Measurements from ENCODE around the gene PKIG. TPM values are rescaled to one million over a fixed set of nuclear protein-coding genes. Genes with fewer than 3 reads are reported as not detected.

PKIG gene
- total RNA-seq, 2 experiments from 2014 or later = 31.7 to 46.9 TPM

DNA sequence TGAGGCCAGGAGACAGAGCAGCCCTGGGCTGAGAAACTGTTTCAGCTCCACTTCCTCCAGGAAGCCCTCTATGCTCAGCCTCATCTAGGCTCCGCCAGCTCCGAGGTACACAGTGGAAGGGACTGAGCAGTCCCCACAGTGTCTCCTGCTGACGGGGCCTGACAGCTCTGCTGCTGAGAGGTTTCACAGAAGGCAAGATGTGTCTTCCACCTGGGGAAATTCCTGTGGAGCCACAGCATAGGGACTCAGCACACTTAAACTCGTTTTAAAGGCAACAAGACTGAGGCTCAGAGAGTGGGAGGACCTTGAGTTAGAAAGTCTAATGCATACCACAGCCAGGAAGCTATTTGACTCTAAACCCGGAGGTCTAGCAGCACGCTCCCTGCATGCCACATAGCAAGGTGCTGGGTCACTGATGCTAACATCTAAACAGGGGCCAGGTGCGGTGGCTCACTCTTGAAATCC is 62.3 kb downstream of the PKIG start:
- Histone ChIP-seq H4K20me1 (ENCODE audit: insufficient read depth, low read length) (no peaks in the 10 kb centered on the region), H3K4me3 (ENCODE audit: low read depth, low read length, poor library complexity, severe bottlenecking) (peak overlapping the region; percentile 4), H3K4me2 (ENCODE audit: low read length) (peak overlapping the region; percentile 90), H3K79me2 (ENCODE audit: insufficient read depth, low read depth, low read length) (peaks cover 67% of the 10 kb centered on the region), H3K27ac (ENCODE audit: low read depth, low read length, poor library complexity, severe bottlenecking) (peak overlapping the region; percentile 99), H3K4me1 (ENCODE audit: insufficient read depth, low read length, poor library complexity, severe bottlenecking) (peaks cover 90% of the 10 kb centered on the region), H3K36me3 (ENCODE audit: insufficient read depth, low read length) (peaks cover 60% of the 10 kb centered on the region), H3K9me3 (ENCODE audit: low read length) (no peaks in the 10 kb centered on the region), H3K9me2 (ENCODE audit: insufficient read depth, low read length) (no peaks in the 10 kb centered on the region), H2AFZ (ENCODE audit: low read length) (no peak overlapping the region)
- no peak for TF ChIP-seq EZH2phosphoT487 (IDR thresholded peaks at IDR 0.05; ENCODE audit: borderline replicate concordance, low read depth, low read length)
- 0 out of 2 replicates have a peak, but pooled peaks have one; percentile 17 for TF ChIP-seq CTCF (conservative IDR thresholded peaks at IDR 0.05; ENCODE audit: low read length)
- DNase-seq (ENCODE audit: low spot score) = peak; percentile 73
- no TSS peak for BruUV-seq (replicated peaks)
- ChIA-PET POLR2A (interaction anchor here (0.6 to 5.8 kb wide), 9 partner anchors 9 to 94 kb away, joined by 3 to 33 read pairs (median 7); no protein-coding TSS in a partner anchor), CTCF (ENCODE audit: unreplicated experiment) (interaction anchor here (0.6 to 0.7 kb wide), 5 partner anchors 35 to 383 kb away, joined by 3 to 6 read pairs (median 3); no protein-coding TSS in a partner anchor)
- intact Hi-C loops (cut with micrococcal nuclease; ENCODE audit: unreplicated experiment) = no loop called here

DNA sequence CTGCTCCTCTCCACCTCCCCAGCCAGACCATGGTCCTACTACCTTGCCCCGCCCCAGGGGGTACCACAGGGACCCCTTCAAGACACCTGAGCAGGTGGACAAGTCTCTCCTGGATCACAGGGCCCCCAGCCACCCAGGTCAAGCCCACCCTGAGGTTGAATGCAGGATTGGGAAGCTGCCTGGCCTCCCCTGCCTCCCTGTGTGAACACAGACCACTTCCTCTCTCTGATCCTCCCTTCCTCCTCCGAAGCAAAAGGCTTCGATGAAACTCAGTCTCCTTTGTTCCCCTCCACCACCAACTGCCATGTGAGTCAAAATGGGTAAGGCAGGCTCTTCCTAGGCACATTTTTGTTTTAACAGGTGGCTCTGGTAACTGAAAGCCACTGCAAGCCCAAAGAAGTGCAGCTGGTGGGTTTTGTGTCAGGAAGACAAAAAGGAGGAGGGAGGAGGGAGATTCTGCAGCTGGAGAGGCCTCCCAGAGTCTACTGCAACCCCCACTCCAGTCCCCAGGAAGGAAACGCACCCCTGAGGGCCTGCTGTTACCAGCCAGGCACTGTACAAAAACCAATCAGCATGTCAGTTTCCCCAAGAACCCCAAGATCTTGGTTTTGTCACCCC is 63.8 kb downstream of the PKIG start:
- DNase-seq (ENCODE audit: low spot score) = peak; percentile 97
- intact Hi-C loops (cut with micrococcal nuclease; ENCODE audit: unreplicated experiment) = loop anchor here (1.0 to 2.0 kb wide), 3 partner anchors 28 to 37 kb away; no protein-coding TSS in a partner anchor
- CTCF ChIA-PET (ENCODE audit: unreplicated experiment) = interaction anchor here (1.0 kb wide), 1 partner anchor 123 kb away, joined by 3 read pairs; no protein-coding TSS in a partner anchor
- Histone ChIP-seq H3K4me1 (ENCODE audit: insufficient read depth, low read length, poor library complexity, severe bottlenecking) (peaks cover 96% of the 10 kb centered on the region), H3K4me2 (ENCODE audit: low read length) (peak overlapping the region; percentile 90), H3K36me3 (ENCODE audit: insufficient read depth, low read length) (peaks cover 46% of the 10 kb centered on the region), H3K79me2 (ENCODE audit: insufficient read depth, low read depth, low read length) (peaks cover 73% of the 10 kb centered on the region), H4K20me1 (ENCODE audit: insufficient read depth, low read length) (no peaks in the 10 kb centered on the region), H3K9me2 (ENCODE audit: insufficient read depth, low read length) (no peaks in the 10 kb centered on the region), H3K27ac (ENCODE audit: low read depth, low read length, poor library complexity, severe bottlenecking) (peak overlapping the region; percentile 99), H3K9me3 (ENCODE audit: low read length) (no peaks in the 10 kb centered on the region), H3K4me3 (ENCODE audit: low read depth, low read length, poor library complexity, severe bottlenecking) (peak overlapping the region; percentile 95), H2AFZ (ENCODE audit: low read length) (no peak overlapping the region)
- TF ChIP-seq EZH2phosphoT487 (IDR thresholded peaks at IDR 0.05; ENCODE audit: borderline replicate concordance, low read depth, low read length) (no peak), CTCF (conservative IDR thresholded peaks at IDR 0.05; ENCODE audit: low read length) (no peak; the same call in 1 of the 2 replicates)
- POLR2A ChIA-PET = interaction anchor here (1.0 to 5.8 kb wide), 5 partner anchors 29 to 60 kb away, joined by 3 to 33 read pairs (median 11); no protein-coding TSS in a partner anchor
- TSS peak; percentile 29 for BruUV-seq (replicated peaks)

Data from OCI-LY7 (cell line).